Measurements from ENCODE around the gene CALB2. TPM values are rescaled to one million over a fixed set of nuclear protein-coding genes. Genes with fewer than 3 reads are reported as not detected.

Gene CALB2
- total RNA-seq, 1 experiment from 2014 or later = 0.85 TPM

DNA sequence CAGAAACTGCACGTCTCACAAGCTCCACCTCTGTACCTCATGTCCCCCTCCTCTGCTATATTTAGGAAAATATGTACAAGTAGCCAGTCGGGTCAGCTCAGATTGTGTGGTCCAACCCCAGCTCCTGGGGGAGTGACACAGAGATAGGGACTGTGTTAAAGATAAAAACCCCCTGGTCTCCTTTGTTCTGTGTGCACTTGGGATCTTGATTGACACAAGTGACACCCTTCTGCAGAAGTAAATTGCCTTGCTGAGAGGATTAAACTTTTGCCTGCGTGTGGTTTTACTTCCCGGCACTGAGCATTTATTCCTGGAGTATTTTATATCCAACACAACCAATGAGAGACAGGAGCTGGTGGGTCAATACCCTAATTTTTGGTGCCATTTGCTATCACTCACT lies 45.8 kb downstream of the CALB2 start:
- WGBS (ENCODE audit: extremely low coverage, insufficient read length, low lambda C conversion rate) = no CpG with 5 or more reads among the region's 4 CpGs
- Histone ChIP-seq H3K79me1 (ENCODE audit: insufficient read depth, low read depth, low read length, poor library complexity, severe bottlenecking) (no peaks in the 10 kb centered on the region), H2BK120ac (ENCODE audit: low read depth, low read length, poor library complexity, severe bottlenecking) (no peak overlapping the region), H3T11ph (ENCODE audit: low read length) (no peak overlapping the region), H3K18ac (ENCODE audit: insufficient read length, low read depth, low read length) (no peak overlapping the region), H4K5ac (ENCODE audit: insufficient read length, low read depth, low read length) (no peak overlapping the region), H3K4me1 (ENCODE audit: insufficient read depth, low read length) (no peaks in the 10 kb centered on the region), H3K79me2 (ENCODE audit: insufficient read depth, low read length) (no peaks in the 10 kb centered on the region), H2BK5ac (ENCODE audit: insufficient read length, low read length) (no peak overlapping the region), H3K9ac (ENCODE audit: extremely low read depth, insufficient read length, low read length) (no peak overlapping the region), H3K27me3 (ENCODE audit: insufficient read depth, low read length) (no peaks in the 10 kb centered on the region), H2BK15ac (ENCODE audit: low read depth, low read length) (no peak overlapping the region), H3K4me2 (ENCODE audit: insufficient read depth, insufficient read length, low read length) (no peak overlapping the region), H4K8ac (replicated peaks; ENCODE audit: insufficient read length, low read depth, low read length) (no peak overlapping the region), H3K27ac (ENCODE audit: insufficient read length, low read depth, low read length) (no peak overlapping the region), H3K4ac (ENCODE audit: low read depth, low read length) (no peak overlapping the region), H2BK12ac (ENCODE audit: insufficient read length, low read depth, low read length) (no peak overlapping the region), H2AFZ (ENCODE audit: low read length) (no peak overlapping the region), H2AK5ac (ENCODE audit: insufficient read length, low read length) (no peak overlapping the region), H2BK20ac (ENCODE audit: low read depth, low read length, poor library complexity, severe bottlenecking) (no peak overlapping the region), H3K9me3 (ENCODE audit: control insufficient read depth, low read depth, low read length) (no peaks in the 10 kb centered on the region), H3K23me2 (ENCODE audit: insufficient read length, low read depth, low read length, poor library complexity, severe bottlenecking) (no peaks in the 10 kb centered on the region), H4K91ac (ENCODE audit: insufficient read length, low read depth, low read length) (no peak overlapping the region), H3K56ac (ENCODE audit: insufficient read length, low read depth, low read length) (no peak overlapping the region), H3K14ac (ENCODE audit: insufficient read depth, low read length) (no peak overlapping the region), H3K23ac (ENCODE audit: insufficient read length, low read depth, low read length) (no peak overlapping the region), H4K20me1 (ENCODE audit: control insufficient read depth, insufficient read depth, insufficient read length) (no peaks in the 10 kb centered on the region)
- Mint-ChIP-seq H3K4me3 (no peak overlapping the region), H3K27me3 (ENCODE audit: low read depth) (peaks cover 14% of the 10 kb centered on the region), H3K27ac (no peak overlapping the region), H3K9me3 (peaks cover 12 to 15% of the 10 kb centered on the region in 2 experiments; a peak in 4 of 5 replicates), H3K36me3 (ENCODE audit: insufficient read depth in 1 of 3, low read depth in 3 of 3) (peaks cover 0 to 5% (median 3%) of the 10 kb centered on the region in 3 experiments; a peak in 3 of 7 replicates), H3K4me1 (peaks cover 20 to 21% of the 10 kb centered on the region in 2 experiments)
- no peak for DNase-seq
- TF ChIP-seq, protein P1, sequence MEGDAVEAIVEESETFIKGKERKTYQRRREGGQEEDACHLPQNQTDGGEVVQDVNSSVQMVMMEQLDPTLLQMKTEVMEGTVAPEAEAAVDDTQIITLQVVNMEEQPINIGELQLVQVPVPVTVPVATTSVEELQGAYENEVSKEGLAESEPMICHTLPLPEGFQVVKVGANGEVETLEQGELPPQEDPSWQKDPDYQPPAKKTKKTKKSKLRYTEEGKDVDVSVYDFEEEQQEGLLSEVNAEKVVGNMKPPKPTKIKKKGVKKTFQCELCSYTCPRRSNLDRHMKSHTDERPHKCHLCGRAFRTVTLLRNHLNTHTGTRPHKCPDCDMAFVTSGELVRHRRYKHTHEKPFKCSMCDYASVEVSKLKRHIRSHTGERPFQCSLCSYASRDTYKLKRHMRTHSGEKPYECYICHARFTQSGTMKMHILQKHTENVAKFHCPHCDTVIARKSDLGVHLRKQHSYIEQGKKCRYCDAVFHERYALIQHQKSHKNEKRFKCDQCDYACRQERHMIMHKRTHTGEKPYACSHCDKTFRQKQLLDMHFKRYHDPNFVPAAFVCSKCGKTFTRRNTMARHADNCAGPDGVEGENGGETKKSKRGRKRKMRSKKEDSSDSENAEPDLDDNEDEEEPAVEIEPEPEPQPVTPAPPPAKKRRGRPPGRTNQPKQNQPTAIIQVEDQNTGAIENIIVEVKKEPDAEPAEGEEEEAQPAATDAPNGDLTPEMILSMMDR (conservative IDR thresholded peaks at IDR 0.05) = no peak
